H9 (cell line): Measurements from ENCODE around the gene BACE2. TPM values are rescaled to one million over a fixed set of nuclear protein-coding genes. Genes with fewer than 3 reads are reported as not detected.

Experiments used
- DNase-seq: peaks from one replicate; pipeline ENCODE4 v3.0.0-alpha.2; 2017
- H2AFZ ChIP-seq: one replicate; pipeline ENCODE4 v1.6.1; 2013; ENCODE audit warnings: mild to moderate bottlenecking, low read length, control low read depth, moderate library complexity
- H2AK5ac ChIP-seq: 2 replicates; pipeline ENCODE4 v1.6.1; 2013; ENCODE audit warnings: low read length, control low read depth, mixed read lengths; ENCODE audit not compliant: insufficient read length
- H2BK120ac ChIP-seq: one replicate; pipeline ENCODE4 v1.6.1; 2013; ENCODE audit warnings: low read depth, mild to moderate bottlenecking, low read length, control low read depth, inconsistent platforms; ENCODE audit not compliant: poor library complexity, severe bottlenecking
- H2BK12ac ChIP-seq: 2 replicates; pipeline ENCODE4 v1.6.1; 2013; ENCODE audit warnings: low read length, control low read depth, mixed read lengths, low read depth; ENCODE audit not compliant: insufficient read length
- H2BK15ac ChIP-seq: 2 replicates; pipeline ENCODE4 v1.6.1; 2013; ENCODE audit warnings: low read depth, low read length, control low read depth
- H2BK20ac ChIP-seq: one replicate; pipeline ENCODE4 v1.6.1; 2013; ENCODE audit warnings: low read depth, mild to moderate bottlenecking, low read length, control low read depth, inconsistent platforms; ENCODE audit not compliant: poor library complexity, severe bottlenecking
- H2BK5ac ChIP-seq: 2 replicates; pipeline ENCODE4 v1.6.1; 2013; ENCODE audit warnings: low read length, control low read depth, mixed read lengths; ENCODE audit not compliant: insufficient read length
- H3K14ac ChIP-seq: 2 replicates; pipeline ENCODE4 v1.6.1; 2013; ENCODE audit warnings: low read length, control low read depth; ENCODE audit not compliant: insufficient read depth
- H3K18ac ChIP-seq: 2 replicates; pipeline ENCODE4 v1.6.1; 2013; ENCODE audit warnings: low read depth, mild to moderate bottlenecking, mixed read lengths, low read length, control low read depth; ENCODE audit not compliant: insufficient read length
- H3K23ac ChIP-seq: 2 replicates; pipeline ENCODE4 v1.6.1; 2013; ENCODE audit warnings: low read length, control low read depth, mixed read lengths, low read depth; ENCODE audit not compliant: insufficient read length
- H3K23me2 ChIP-seq: 2 replicates; pipeline ENCODE4 v1.6.1; 2013; ENCODE audit warnings: low read depth, mild to moderate bottlenecking, mixed read lengths, low read length, control low read depth; ENCODE audit not compliant: insufficient read length, poor library complexity, severe bottlenecking
- H3K27ac ChIP-seq: 2 replicates; pipeline ENCODE4 v1.5.1; 2013; ENCODE audit warnings: low read length, control low read depth, mixed read lengths, low read depth; ENCODE audit not compliant: insufficient read length
- H3K27me3 ChIP-seq: 2 replicates; pipeline ENCODE4 v1.6.1; 2013; ENCODE audit warnings: low read length, control low read depth, inconsistent platforms; ENCODE audit not compliant: insufficient read depth
- H3K4ac ChIP-seq: 2 replicates; pipeline ENCODE4 v1.6.1; 2013; ENCODE audit warnings: low read depth, mild to moderate bottlenecking, control low read depth, inconsistent platforms, low read length, moderate library complexity
- H3K4me1 ChIP-seq: 2 replicates; pipeline ENCODE4 v1.6.1; 2013; ENCODE audit warnings: low read length, control low read depth, inconsistent platforms; ENCODE audit not compliant: insufficient read depth
- H3K4me2 ChIP-seq: 2 replicates; pipeline ENCODE4 v1.6.1; 2013; ENCODE audit warnings: low read length, control low read depth, mixed read lengths; ENCODE audit not compliant: insufficient read length, insufficient read depth
- H3K56ac ChIP-seq: 2 replicates; pipeline ENCODE4 v1.6.1; 2013; ENCODE audit warnings: low read depth, mild to moderate bottlenecking, mixed read lengths, low read length, control low read depth; ENCODE audit not compliant: insufficient read length
- H3K79me1 ChIP-seq: 2 replicates; pipeline ENCODE4 v1.6.1; 2013; ENCODE audit warnings: low read depth, mild to moderate bottlenecking, moderate library complexity, low read length, control low read depth, inconsistent platforms; ENCODE audit not compliant: insufficient read depth, poor library complexity, severe bottlenecking
- H3K79me2 ChIP-seq: 2 replicates; pipeline ENCODE4 v1.6.1; 2013; ENCODE audit warnings: low read length, control low read depth, inconsistent platforms; ENCODE audit not compliant: insufficient read depth
- H3K9ac ChIP-seq: 2 replicates; pipeline ENCODE4 v1.6.1; 2013; ENCODE audit warnings: low read length, control low read depth, mixed read lengths; ENCODE audit not compliant: insufficient read length; ENCODE audit errors: extremely low read depth
- H3K9me3 ChIP-seq: one replicate; pipeline ENCODE4 v1.6.1; 2013; ENCODE audit warnings: low read depth, low read length, inconsistent platforms; ENCODE audit not compliant: control insufficient read depth
- H3T11ph ChIP-seq: one replicate; pipeline ENCODE4 v1.6.1; 2013; ENCODE audit warnings: mild to moderate bottlenecking, low read length, control low read depth, inconsistent platforms
- H4K20me1 ChIP-seq: one replicate; pipeline ENCODE4 v1.6.1; 2013; ENCODE audit not compliant: control insufficient read depth, insufficient read length, insufficient read depth
- H4K5ac ChIP-seq: 2 replicates; pipeline ENCODE4 v1.6.1; 2013; ENCODE audit warnings: low read depth, mild to moderate bottlenecking, mixed read lengths, low read length, control low read depth; ENCODE audit not compliant: insufficient read length
- H4K8ac ChIP-seq: replicated peaks from 2 replicates; pipeline ENCODE4 v1.6.1; 2013; ENCODE audit warnings: low read length, control low read depth, mixed read lengths, low read depth; ENCODE audit not compliant: insufficient read length
- H4K91ac ChIP-seq: 2 replicates; pipeline ENCODE4 v1.6.1; 2013; ENCODE audit warnings: low read depth, mild to moderate bottlenecking, moderate library complexity, mixed read lengths, low read length, control low read depth; ENCODE audit not compliant: insufficient read length
- H3K27ac Mint-ChIP-seq, 3 experiments: 2 replicates in 2 of 3; 3 replicates in 1 of 3; pipeline ENCODE4 v1.8.0; 2020 to 2021; ENCODE audit warnings: mixed read lengths in 3 of 3, mild to moderate bottlenecking in 1 of 3, moderate library complexity in 1 of 3
- H3K27me3 Mint-ChIP-seq: 2 replicates; pipeline ENCODE4 v1.8.0; 2021; ENCODE audit warnings: low read depth, mild to moderate bottlenecking, moderate library complexity, mixed read lengths
- H3K36me3 Mint-ChIP-seq, 3 experiments: 2 replicates in 2 of 3; 3 replicates in 1 of 3; pipeline ENCODE4 v1.8.0; 2020 to 2021; ENCODE audit warnings: low read depth in 3 of 3, mixed read lengths in 3 of 3; ENCODE audit not compliant: insufficient read depth in 1 of 3
- H3K4me1 Mint-ChIP-seq, 2 experiments: 2 replicates each; pipeline ENCODE4 v1.8.0; 2020; ENCODE audit warnings: mixed read lengths in 2 of 2
- H3K4me3 Mint-ChIP-seq, 2 experiments: 2 replicates in 1 of 2; 3 replicates in 1 of 2; pipeline ENCODE4 v1.8.0; 2020 to 2021; ENCODE audit warnings: mild to moderate bottlenecking in 2 of 2, mixed read lengths in 2 of 2, moderate library complexity in 1 of 2
- H3K9me3 Mint-ChIP-seq, 2 experiments: 2 replicates in 1 of 2; 3 replicates in 1 of 2; pipeline ENCODE4 v1.8.0; 2020; ENCODE audit warnings: mild to moderate bottlenecking in 2 of 2, mixed read lengths in 2 of 2, moderate library complexity in 1 of 2
- CTCF ChIP-seq: fragments of 200-600 bp; sonication (generic); conservative IDR thresholded peaks from 3 replicates; pipeline ENCODE4 v1.8.0; 2021; ENCODE audit warnings: antibody characterized with exemption, mild to moderate bottlenecking
- WGBS: extraction: QIAGEN DNeasy Blood & Tissue Kit; methylation state at CpG from one replicate; pipeline ENCODE4 v1.1.7; 2013; ENCODE audit warnings: missing lambda C conversion rate, low lambda C conversion rate, mixed read lengths; ENCODE audit not compliant: insufficient read length; ENCODE audit errors: extremely low coverage; 5-methylcytosine and 5-hydroxymethylcytosine counted together
- total RNA-seq: library from RNA; stranded (reverse); gene quantifications from 2 replicates; pipeline ENCODE4 v1.2.1, GENCODE V29; 2021

Gene BACE2
- total RNA-seq, 1 experiment from 2014 or later = 8.0 TPM

DNA sequence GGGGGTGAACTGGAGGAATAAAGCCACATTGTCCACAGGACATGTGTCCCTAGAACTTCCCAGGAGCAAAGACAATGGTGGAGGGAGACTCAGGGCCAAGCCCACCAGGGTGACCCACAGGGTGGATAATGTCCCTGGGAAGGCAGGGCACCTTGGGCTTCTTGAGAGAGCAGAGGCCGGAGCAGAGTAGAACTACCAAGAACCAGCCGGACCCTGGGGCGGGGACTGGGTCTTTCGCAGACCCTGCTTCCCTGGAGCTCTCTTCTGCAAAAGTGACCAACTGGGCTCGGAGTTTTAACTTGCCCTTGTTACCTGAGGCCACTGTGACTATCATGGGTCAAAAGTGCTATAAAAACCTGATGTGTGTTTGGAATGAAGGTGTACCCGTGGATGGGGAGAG, 147.8 kb downstream of the BACE2 start:
- H4K91ac ChIP-seq = no peak overlapping the region
- H3K79me1 ChIP-seq = no peaks in the 10 kb centered on the region
- H2BK20ac ChIP-seq = no peak overlapping the region
- H3K9me3 ChIP-seq = no peaks in the 10 kb centered on the region
- no peak for TF ChIP-seq CTCF
- no peaks in the 10 kb centered on the region; the same call in 1 of the 2 replicates for H3K4me1 ChIP-seq
- H3K27ac ChIP-seq = no peak overlapping the region
- H3K23ac ChIP-seq = no peak overlapping the region
- no peaks in the 10 kb centered on the region for H4K20me1 ChIP-seq
- H3K4me1 Mint-ChIP-seq = peaks cover 4 to 9% of the 10 kb centered on the region in 2 experiments
- no peak overlapping the region for H4K5ac ChIP-seq
- no peak overlapping the region for H3K4ac ChIP-seq
- H3K9me3 Mint-ChIP-seq = no peaks in the 10 kb centered on the region
- peaks cover 40% of the 10 kb centered on the region for H3K27me3 Mint-ChIP-seq
- no peak overlapping the region for H2AFZ ChIP-seq
- no peak overlapping the region for H2BK15ac ChIP-seq
- no peak overlapping the region for H3K4me2 ChIP-seq
- H3K56ac ChIP-seq = no peak overlapping the region
- no peak overlapping the region for H3K14ac ChIP-seq
- no CpG with 5 or more reads among the region's 6 CpGs for WGBS
- H3K79me2 ChIP-seq = no peaks in the 10 kb centered on the region
- DNase-seq = no peak
- no peak overlapping the region for H3K9ac ChIP-seq
- peak overlapping the region; percentile 56 to 76; a peak in 4 of 5 replicates for H3K4me3 Mint-ChIP-seq
- no peak overlapping the region for H2BK5ac ChIP-seq
- no peak overlapping the region for H3T11ph ChIP-seq
- H2AK5ac ChIP-seq = no peak overlapping the region
- no peak overlapping the region for H3K18ac ChIP-seq
- peaks cover 9% of the 10 kb centered on the region for H3K23me2 ChIP-seq
- H4K8ac ChIP-seq = no peak overlapping the region
- no peaks in the 10 kb centered on the region; a peak in 1 of 7 replicates for H3K36me3 Mint-ChIP-seq
- no peak overlapping the region for H3K27ac Mint-ChIP-seq
- no peaks in the 10 kb centered on the region; the same call in 1 of the 2 replicates for H3K27me3 ChIP-seq
- no peak overlapping the region for H2BK12ac ChIP-seq
- no peak overlapping the region for H2BK120ac ChIP-seq
